Measurements from ENCODE around the gene RHAG. TPM values are rescaled to one million over a fixed set of nuclear protein-coding genes. Genes with fewer than 3 reads are reported as not detected.

Gene RHAG
- total RNA-seq, 1 donor from 2014 or later = not detected

DNA sequence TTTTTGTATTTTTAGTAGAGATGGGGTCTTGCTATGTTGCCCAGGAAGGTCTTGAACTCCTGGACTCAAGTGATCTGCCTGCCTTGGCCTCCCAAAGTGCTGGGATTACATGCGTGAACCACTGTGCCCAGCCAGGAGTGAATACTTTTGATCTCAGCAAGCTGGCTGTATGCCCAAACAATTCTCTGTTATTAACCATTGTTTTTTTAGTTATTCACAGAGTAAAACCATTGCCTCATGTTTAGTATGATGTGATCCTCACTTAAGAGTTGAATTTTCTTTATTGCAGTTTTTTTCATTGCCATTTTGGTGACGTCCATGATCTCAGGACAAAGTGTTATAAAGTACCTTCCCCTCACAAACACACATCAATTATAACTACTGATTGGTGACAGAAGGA, 71.4 kb downstream of the RHAG start:
- no peak for DNase-seq (ENCODE audit: low read depth)

DNA sequence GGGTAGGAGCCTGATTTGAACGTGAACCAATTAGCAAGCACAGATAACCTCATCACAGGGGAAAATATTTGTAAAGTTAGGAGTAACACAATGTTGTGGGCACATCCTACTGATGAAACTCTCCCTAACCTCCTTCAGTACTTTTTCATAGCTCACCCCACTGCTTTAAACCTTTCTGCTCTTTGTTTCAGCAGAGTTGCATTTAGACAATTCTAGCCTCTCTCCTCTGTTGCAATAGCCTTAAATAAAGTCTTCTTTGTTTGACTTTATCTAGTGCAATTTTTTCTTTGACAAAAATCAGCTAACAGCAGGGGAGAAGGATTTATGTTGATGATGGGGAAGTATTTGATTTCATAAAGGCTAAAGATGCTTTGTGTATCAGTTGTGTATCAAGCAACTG, 72.1 kb downstream of the RHAG start:
- DNase-seq (ENCODE audit: low read depth) = no peak

DNA sequence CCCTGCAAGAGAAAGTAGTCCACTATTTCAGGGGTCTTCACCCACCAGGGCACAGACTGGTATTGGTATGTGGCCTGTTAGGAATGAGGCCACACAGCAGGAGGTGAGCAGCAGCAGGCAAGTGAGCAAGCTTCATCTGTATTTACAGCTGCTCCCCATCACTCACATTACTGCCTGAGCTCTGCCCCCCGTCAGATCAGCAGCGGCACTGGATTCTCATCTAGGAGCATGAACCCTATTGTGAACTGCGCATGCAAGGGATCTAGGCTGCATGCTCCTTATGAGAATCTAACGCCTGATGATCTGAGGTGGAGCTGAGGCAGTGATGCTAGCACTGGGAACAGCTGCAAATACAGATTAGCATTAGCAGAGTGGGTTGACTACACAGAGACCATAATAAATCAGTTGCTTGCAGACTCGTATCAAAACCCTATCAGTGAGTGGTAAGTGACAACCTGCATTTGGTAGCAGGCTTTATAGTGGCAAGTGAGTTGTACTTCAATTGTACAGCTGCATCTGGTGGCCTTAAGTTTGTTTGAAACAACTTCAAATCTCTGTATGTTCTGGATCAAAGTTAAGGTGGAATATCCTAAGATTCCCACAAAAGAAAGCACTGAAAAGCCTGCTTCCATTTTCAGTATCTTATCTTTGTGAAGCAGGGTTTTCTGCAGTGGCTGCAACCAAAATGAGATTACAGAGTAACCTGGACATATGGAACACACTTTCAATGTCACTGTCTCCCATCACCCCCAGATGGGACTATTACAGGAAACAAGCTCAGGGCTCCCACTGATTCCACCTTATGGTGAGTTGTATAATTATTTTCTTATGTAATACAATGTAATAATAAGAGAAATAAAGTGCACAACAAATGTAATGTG, 73.4 kb downstream of the RHAG start:
- no peak for DNase-seq (ENCODE audit: low read depth)

- DNase-seq (ENCODE audit: low read depth) = no peak
Observed at GRCh38 chr6:49558238-49558637, 78.4 kb downstream of the RHAG start.

GRCh38 chr6:49557177-49557576, 79.5 kb downstream of the RHAG start:
- DNase-seq (ENCODE audit: low read depth) = no peak

DNA sequence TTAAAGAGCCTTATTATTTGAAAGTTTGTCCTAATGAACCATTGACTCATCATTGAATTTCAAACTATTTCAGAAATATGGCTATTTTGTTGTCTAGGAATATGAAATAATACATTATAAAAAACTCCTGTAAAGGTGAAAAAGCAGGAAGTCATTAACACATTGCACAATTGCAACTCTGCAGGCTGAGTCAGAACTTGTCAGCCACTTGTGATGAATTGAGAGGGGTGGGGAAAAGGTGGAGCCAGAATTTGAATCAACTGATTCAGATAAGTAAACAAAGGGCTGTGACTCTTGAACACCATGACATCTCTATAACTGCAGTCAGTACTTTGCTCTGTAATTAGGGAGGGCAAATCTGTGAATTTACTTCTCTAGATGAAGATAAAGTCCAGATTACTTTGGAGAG, 80.2 kb downstream of the RHAG start:
- no peak for DNase-seq (ENCODE audit: low read depth)

GRCh38 chr6:49555951-49556350, 80.7 kb downstream of the RHAG start:
- DNase-seq (ENCODE audit: low read depth) = no peak

Other genes with a start within 250 kb of the RHAG start
- 14.8 and 16.3 TPM in 2 replicates for gene MMUT, start 173.6 kb downstream of the RHAG start, total RNA-seq
- gene CENPQ, start 173.5 kb downstream of the RHAG start, total RNA-seq = 5.3 and 5.5 TPM in 2 replicates
- gene GLYATL3, start 136.9 kb downstream of the RHAG start, total RNA-seq = not detected in 2 replicates
- 0.08 TPM in 1 of 2 replicates, not detected in the other for gene C6orf141, start 86.2 kb downstream of the RHAG start, total RNA-seq
- not detected in 2 replicates for gene CRISP2, start 76.7 kb upstream of the RHAG start, total RNA-seq
- not detected in 2 replicates for gene CRISP3, start 107.5 kb upstream of the RHAG start, total RNA-seq
- not detected in 2 replicates for gene PGK2, start 150.4 kb upstream of the RHAG start, total RNA-seq
- gene CRISP1, start 229.7 kb upstream of the RHAG start, total RNA-seq = not detected in 2 replicates